Germinal center (tissue), 1 donor: ENCODE measurements around the gene PLIN4.

Experiments used
- DNase-seq: peaks from one replicate; pipeline ENCODE4 v3.0.0; 2012; ENCODE audit warnings: mixed read lengths, low spot score

The PLIN4 gene

GRCh38 chr19:4491446-4491845 is 26.8 kb downstream of the PLIN4 start:
- DNase-seq = no peak

DNA sequence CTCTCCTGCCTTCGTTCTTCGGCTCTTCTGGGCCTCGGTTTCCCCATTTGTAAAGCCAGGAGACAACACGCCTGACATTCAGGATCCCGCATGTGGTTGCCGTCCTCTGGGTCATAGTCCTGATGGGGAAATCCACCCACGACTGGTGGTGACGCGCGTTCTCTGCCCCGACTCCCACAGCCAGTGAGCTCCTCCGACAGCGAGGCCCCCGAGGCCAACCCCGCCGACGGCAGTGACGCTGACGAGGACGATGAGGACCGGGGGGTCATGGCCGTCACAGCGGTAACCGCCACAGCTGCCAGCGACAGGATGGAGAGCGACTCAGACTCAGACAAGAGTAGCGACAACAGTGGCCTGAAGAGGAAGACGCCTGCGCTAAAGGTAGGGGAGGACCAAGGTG is 29.8 kb downstream of the PLIN4 start:
- no peak for DNase-seq

DNA sequence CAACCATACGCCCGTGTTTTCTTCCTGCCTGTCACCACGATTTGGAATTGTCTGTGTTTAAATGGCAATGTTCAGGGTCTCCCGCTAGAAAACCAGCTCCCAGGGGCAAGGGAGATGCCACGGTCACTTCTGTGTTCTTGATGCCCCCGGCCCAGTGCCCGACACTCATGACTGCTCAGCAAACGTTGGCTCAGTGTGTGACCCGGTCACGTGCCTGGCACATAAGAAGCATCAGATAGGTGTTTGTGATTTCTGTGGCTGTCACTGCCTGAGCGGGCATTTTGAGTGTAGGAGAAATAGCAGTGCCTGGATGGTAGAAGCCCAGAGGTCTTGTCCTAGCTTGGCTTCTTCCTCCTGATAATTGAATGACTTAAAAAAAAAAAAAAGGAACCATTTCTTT is 30.7 kb downstream of the PLIN4 start:
- no peak for DNase-seq

DNA sequence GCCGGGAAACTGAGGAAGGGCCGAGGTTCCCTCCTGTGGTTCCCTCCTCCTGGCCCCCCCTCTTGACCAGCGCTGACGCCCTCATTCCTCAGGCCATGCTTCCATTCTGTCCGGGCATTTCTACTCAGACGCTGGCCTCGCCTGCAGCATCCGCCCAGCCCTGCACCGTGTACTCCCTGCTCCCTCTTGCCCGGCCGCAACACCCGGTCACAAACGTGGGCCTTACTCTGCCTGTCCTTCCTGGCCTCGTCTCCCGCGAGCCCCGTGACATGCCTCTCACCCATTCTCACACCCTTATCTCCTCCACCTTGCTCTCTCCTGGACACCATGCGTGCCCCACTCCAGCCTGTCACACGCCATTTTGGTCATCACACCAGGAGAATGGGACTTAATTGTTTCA is 34.9 kb downstream of the PLIN4 start:
- no peak for DNase-seq

DNA sequence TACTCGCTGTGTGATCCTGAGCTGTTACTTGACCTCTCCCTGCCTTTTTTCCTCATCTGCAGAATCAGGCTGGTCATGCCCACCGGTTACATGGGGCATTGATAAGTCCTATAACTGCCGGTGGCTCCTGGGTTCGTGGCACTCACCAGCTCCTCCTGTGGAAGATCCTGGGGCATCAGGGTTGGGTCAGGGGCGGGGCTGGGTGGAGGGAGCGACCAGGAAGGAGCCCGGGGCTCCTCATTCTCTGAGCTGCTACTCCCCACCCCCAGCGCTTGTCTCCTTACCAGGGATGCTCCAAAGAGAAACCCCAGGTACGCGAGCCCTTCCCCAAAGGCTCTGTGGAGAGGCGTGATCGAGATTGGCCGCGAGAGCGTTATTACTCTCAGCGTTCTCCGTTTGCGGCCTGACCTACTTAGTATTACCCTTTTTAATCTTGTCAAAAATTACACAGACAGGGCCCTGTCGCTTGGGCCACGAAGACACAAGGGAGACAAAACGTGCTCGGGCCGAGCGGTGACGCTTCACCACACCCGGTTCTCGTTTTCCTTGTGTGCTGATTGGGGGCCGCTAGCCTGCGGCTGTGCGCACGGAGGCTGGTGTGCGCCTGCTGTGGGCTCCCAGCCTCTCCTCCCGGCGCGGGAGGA is 35.4 kb downstream of the PLIN4 start:
- no peak for DNase-seq

GRCh38 chr19:4477034-4477801 is 41.1 kb downstream of the PLIN4 start:
- DNase-seq = no peak

GRCh38 chr19:4474514-4475022 is 43.7 kb downstream of the PLIN4 start:
- DNase-seq = peak; percentile 75

GRCh38 chr19:4473763-4474513 is 44.3 kb downstream of the PLIN4 start:
- no peak for DNase-seq

DNA sequence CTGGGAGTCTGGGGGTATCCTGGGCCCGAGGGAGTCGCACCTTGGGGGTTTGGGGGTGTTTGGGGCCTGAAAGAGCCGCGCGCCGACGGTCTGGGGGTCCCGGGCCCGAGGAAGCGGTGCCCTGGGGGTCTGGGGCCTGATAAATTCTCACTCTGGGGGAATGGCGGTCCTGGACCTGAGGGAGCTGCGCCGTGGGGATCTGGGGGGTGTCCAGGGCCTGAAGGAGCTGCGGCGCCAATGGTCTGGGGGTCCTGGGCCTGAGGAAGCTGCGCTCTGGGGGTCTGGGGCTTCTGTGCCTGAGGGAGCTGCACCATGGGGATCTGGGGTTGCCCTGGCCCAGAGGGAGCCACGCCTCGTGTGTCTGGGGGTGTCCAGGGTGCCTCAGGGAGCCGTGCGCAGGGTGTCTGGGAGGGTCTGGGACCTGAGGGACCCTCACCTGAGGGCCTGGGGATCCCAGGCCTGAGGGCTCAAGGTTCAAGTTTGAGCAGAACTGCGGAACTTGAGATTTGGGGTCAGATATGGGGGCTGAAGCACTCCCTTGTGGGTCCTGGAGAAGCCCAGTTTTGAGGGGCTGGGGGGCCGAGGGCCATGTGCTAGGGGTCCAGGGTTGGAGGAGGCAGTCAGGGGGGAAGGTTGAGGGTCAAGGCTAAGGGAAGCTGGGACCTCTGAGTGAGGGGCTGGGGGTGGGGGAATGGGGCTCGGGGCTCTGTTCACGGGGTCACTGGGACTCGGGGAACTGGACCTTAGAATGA is 45.1 kb downstream of the PLIN4 start:
- no peak for DNase-seq

GRCh38 chr19:4472174-4472974 is 45.9 kb downstream of the PLIN4 start, which contains the start of gene HDGFL2:
Gene HDGFL2 (plus strand): TSS chr19:4472297. CDS start chr19:4472351, 54 bp downstream.
- no peak for DNase-seq

DNA sequence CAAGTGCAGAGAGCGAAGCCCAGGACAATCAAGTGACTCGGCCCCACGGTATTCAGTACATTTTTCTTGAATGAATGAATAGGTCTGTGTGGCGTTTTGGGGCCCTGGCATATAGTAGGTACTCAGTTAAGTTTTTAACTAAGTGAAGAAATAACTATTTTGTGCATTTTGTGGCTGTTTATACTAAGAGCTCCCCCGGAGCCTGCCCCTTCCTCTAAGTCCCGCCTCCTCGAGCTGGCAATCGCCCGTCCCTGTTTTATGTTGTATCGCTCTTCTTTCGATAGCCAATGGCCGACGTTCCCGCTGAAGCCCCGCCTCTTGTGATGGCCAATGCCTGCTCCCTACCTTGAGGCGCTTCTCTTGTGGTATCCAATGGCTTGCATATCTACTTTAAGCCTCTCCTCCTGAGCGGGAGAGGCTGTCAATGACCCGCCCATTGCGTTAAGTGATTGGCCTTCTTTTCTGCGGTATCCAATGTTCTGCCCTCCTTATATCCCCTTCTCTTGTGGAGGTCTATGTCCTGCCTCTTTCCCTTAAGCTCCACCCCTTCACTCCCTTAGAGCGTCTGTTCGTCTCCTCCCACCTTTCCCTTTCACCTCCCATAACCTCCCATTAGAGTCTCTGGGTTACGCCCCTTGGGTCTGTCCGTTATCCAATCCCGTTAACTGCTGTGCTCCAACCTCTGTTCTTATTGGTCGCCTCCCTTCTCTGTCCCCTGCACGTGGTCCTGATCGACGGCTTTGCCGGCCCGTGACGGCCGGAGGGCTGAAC is 46.7 kb downstream of the PLIN4 start:
- DNase-seq = peak; percentile 100

- no peak for DNase-seq
Observed at GRCh38 chr19:4467835-4468234, 50.5 kb downstream of the PLIN4 start.

- no peak for DNase-seq
Observed at GRCh38 chr19:4464815-4465581, 53.3 kb downstream of the PLIN4 start.

GRCh38 chr19:4457654-4458395 is 60.5 kb downstream of the PLIN4 start, which contains the start of gene UBXN6:
Gene UBXN6 (minus strand): TSS chr19:4457794. CDS start chr19:4457697, 97 bp downstream.
- DNase-seq = peak; percentile 97

GRCh38 chr19:4456843-4457653 is 61.2 kb downstream of the PLIN4 start:
- DNase-seq = peak; percentile 83

DNA sequence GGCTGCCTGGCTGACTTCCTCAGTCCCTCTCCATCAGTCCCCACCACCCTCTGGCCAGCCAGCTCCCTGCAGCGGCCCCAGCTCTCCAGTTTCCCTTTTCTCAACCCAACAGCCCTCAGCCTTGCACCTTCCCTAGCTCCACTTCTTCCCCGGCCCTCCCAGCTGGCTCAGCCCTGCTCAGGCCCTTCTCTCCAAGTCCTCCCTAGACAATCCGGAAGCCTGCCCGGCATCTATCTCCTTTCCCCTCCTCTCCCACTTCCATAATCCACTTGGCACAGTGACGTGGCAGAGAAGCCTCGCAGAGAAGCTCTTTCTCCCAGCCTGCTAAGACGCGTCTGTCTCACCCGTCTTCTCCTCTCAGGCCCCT is 61.8 kb downstream of the PLIN4 start:
- no peak for DNase-seq

GRCh38 chr19:4455719-4456475 is 62.4 kb downstream of the PLIN4 start:
- no peak for DNase-seq
